Skeletal muscle tissue (tissue), 4 donors: ENCODE results near the gene CDH4. TPM values are rescaled to one million over a fixed set of nuclear protein-coding genes. Genes with fewer than 3 reads are reported as not detected.

Experiments used
- H3K27ac ChIP-seq: one replicate; pipeline ENCODE4 v1.7.0; 2013; ENCODE audit warnings: mild to moderate bottlenecking, low read depth, low read length, inconsistent platforms
- H3K27me3 ChIP-seq, 3 donors: one replicate each; pipeline ENCODE4 v1.7.0; 2013; ENCODE audit warnings: low read length in 3 of 3; ENCODE audit not compliant: control insufficient read depth in 3 of 3, insufficient read depth in 3 of 3
- H3K36me3 ChIP-seq, 3 donors: one replicate each; pipeline ENCODE4 v1.7.0; 2013; ENCODE audit warnings: low read length in 3 of 3; ENCODE audit not compliant: control insufficient read depth in 3 of 3, insufficient read depth in 3 of 3
- H3K4me1 ChIP-seq, 3 donors: one replicate each; pipeline ENCODE4 v1.7.0; 2013; ENCODE audit warnings: low read length in 3 of 3, mild to moderate bottlenecking in 3 of 3; ENCODE audit not compliant: control insufficient read depth in 3 of 3, insufficient read depth in 3 of 3
- H3K4me3 ChIP-seq, 3 donors: one replicate each; pipeline ENCODE4 v1.7.0; 2013; ENCODE audit warnings: low read length in 3 of 3
- H3K9ac ChIP-seq, 3 donors: one replicate each; pipeline ENCODE4 v1.7.0; 2013; ENCODE audit warnings: low read length in 3 of 3, mild to moderate bottlenecking in 3 of 3, moderate library complexity in 2 of 3, low read depth in 1 of 3
- H3K9me3 ChIP-seq, 3 donors: one replicate each; pipeline ENCODE4 v1.7.0; 2013; ENCODE audit warnings: low read length in 3 of 3; ENCODE audit not compliant: control insufficient read depth in 3 of 3
- total RNA-seq: library from RNA; depleted of rRNA; stranded (reverse); fragments of >200 nt; gene quantifications from one replicate; pipeline ENCODE4 v1.2.3, GENCODE V29; 2014
- donor health status: Osteomylitis.

Gene CDH4
- total RNA-seq, 1 donor from 2014 or later = 0.52 TPM

GRCh38 chr20:61442718-61443117 lies 190.7 kb downstream of the CDH4 start:
- Histone ChIP-seq H3K9ac (no peak overlapping the region), H3K4me1 (no peaks in the 10 kb centered on the region), H3K27ac (no peak overlapping the region), H3K9me3 (no peaks in the 10 kb centered on the region), H3K27me3 (peaks cover 0 to 6% (median 4%) of the 10 kb centered on the region in 3 donors), H3K4me3 (no peak overlapping the region), H3K36me3 (no peaks in the 10 kb centered on the region)

DNA sequence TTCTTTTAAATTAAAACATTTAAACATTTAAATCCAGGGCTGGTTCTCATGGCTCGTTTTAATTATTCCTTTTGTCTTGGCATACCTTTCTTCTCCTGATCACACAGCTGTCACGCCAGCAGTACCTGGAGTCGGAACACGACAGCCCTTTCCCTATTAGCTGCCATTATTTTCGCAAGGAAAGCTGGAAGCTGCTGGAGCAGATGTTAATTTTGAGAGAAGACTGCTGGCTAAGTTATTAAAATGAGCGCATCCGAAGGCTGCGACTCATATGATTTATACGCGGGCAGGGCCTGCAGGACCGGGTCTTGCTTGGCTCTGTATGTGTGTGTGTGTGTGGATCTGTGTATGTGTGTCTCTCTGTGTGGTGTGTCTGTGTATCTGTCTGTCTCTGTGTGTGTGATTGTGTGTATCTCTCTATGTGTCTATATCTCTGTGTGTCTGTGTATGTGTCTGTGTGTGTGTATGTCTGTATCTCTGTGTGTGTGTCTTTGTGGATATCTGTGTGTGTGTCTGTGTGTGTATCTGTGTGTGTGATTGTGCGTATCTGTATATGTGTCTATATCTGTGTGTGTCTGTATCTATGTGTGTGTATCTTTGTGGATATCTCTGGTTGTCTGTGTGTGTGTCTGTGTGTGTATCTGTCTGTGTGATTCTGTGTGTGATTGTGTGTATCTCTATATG lies 191.5 kb downstream of the CDH4 start:
- no peaks in the 10 kb centered on the region for H3K4me1 ChIP-seq
- no peaks in the 10 kb centered on the region for H3K36me3 ChIP-seq
- H3K4me3 ChIP-seq = no peak overlapping the region
- H3K9me3 ChIP-seq = no peaks in the 10 kb centered on the region
- H3K27ac ChIP-seq = no peak overlapping the region
- H3K9ac ChIP-seq = no peak overlapping the region
- H3K27me3 ChIP-seq = peaks cover 0 to 6% (median 4%) of the 10 kb centered on the region in 3 donors

- Histone ChIP-seq H3K9ac (no peak overlapping the region), H3K36me3 (no peaks in the 10 kb centered on the region), H3K27me3 (peaks cover 0 to 6% (median 3%) of the 10 kb centered on the region in 3 donors), H3K4me3 (no peak overlapping the region), H3K9me3 (no peaks in the 10 kb centered on the region), H3K27ac (no peak overlapping the region), H3K4me1 (no peaks in the 10 kb centered on the region)
Observed at GRCh38 chr20:61444637-61445036, 192.6 kb downstream of the CDH4 start.

DNA sequence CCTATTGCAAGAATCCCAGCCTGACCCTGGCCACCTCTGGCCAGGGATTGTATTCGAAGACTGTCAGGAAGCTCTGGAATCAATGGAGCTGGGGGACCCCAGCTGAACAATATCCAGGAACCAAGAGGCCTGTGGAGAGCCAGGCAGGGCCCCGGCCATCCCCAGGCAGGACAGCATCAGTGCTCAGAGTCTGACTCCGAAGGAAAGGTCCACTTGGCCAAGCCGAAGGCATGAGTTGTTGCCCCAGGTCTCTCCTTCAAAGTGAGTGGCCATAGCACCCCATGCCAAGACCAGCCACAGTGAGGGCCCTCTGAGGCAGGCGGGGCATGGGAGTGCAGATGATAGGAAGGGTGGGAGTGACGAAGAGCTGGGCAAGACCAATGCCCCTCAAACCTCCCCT lies 193.1 kb downstream of the CDH4 start:
- Histone ChIP-seq H3K4me1 (no peaks in the 10 kb centered on the region), H3K27ac (no peak overlapping the region), H3K4me3 (no peak overlapping the region), H3K9ac (no peak overlapping the region), H3K27me3 (peaks cover 0 to 6% (median 0%) of the 10 kb centered on the region in 3 donors), H3K9me3 (peaks cover 0 to 2% (median 0%) of the 10 kb centered on the region in 3 donors), H3K36me3 (no peaks in the 10 kb centered on the region)

DNA sequence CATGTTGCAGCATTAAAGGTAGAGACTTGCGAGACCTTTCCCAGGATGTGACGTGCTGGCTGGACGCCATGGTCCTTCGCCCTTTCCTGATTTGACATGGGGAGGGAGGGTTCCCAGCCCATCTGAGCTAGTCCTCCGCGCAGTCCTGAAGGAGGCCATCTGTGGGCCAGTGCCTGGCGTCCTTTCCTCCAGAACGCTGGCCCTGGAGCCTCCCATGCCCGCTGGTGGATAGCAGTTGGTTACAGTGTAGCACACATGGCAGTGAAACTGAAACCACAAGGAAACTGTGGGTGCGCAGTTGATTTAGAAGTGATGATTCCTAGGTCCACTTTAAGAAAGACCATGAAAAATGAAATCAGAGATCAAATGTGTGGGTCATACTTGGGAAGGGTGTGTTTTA lies 193.7 kb downstream of the CDH4 start:
- peaks cover 0 to 2% (median 0%) of the 10 kb centered on the region in 3 donors for H3K9me3 ChIP-seq
- H3K27me3 ChIP-seq = peaks cover 0 to 6% (median 0%) of the 10 kb centered on the region in 3 donors
- no peak overlapping the region for H3K9ac ChIP-seq
- H3K27ac ChIP-seq = no peak overlapping the region
- no peak overlapping the region for H3K4me3 ChIP-seq
- H3K36me3 ChIP-seq = no peaks in the 10 kb centered on the region
- no peaks in the 10 kb centered on the region for H3K4me1 ChIP-seq

- Histone ChIP-seq H3K9ac (no peak overlapping the region), H3K9me3 (peaks cover 0 to 2% (median 0%) of the 10 kb centered on the region in 3 donors), H3K27ac (no peak overlapping the region), H3K27me3 (peaks cover 0 to 6% (median 0%) of the 10 kb centered on the region in 3 donors), H3K4me1 (no peaks in the 10 kb centered on the region), H3K36me3 (no peaks in the 10 kb centered on the region), H3K4me3 (no peak overlapping the region)
Observed at GRCh38 chr20:61447952-61448351, 195.9 kb downstream of the CDH4 start.

GRCh38 chr20:61448386-61448785 lies 196.3 kb downstream of the CDH4 start:
- Histone ChIP-seq H3K9me3 (peaks cover 0 to 2% (median 0%) of the 10 kb centered on the region in 3 donors), H3K4me1 (no peaks in the 10 kb centered on the region), H3K27ac (no peak overlapping the region), H3K27me3 (peaks cover 0 to 5% (median 0%) of the 10 kb centered on the region in 3 donors), H3K9ac (no peak overlapping the region), H3K4me3 (no peak overlapping the region), H3K36me3 (no peaks in the 10 kb centered on the region)

DNA sequence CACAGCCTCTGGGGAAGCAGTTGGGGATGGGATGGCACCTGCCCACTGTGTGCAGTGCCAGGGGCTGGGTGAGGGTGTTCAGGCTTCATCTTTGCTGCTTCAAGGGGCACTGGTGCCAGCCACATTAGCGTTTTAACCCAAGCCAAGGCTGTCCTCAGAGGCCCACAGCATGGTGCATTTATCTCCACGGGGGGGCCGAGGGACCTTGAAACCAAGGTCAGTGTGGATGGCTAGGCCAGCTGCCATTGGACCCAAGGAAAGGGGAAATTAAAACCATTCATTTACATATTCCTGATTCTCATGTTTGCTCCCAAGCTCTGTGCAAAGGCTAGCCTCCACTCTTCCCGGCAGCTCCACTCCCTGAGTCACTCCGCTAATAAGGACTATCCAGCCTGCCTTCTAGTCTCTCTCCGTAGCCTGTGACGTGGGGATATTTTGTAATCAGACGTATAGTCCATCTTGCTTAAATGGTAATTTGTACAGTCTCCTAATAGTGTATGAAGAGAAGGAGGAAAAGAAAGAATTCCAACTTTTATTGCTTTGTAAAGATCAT lies 197.1 kb downstream of the CDH4 start:
- Histone ChIP-seq H3K4me3 (no peak overlapping the region), H3K9me3 (peaks cover 0 to 2% (median 0%) of the 10 kb centered on the region in 3 donors), H3K36me3 (no peaks in the 10 kb centered on the region), H3K27me3 (peaks cover 0 to 3% (median 0%) of the 10 kb centered on the region in 3 donors), H3K9ac (no peak overlapping the region), H3K4me1 (no peaks in the 10 kb centered on the region), H3K27ac (no peak overlapping the region)

DNA sequence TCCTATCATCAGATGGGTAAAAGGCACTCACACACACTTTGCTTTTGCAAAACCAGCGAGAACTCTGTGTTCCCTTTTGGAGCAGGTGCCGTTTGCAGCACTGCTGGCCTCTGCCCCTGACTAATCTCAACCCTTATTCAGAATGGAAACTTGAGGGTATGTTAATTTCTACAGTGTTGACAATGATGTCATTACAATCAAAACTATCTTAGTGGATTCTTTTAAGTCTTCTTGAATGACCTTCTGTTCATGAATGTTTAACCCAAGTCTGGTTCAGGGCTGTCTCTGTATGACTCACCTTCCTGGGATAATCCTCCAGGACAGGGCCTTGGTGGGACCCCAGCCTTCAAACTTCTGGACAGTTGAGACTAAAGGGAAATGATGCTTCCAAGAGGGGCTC lies 197.9 kb downstream of the CDH4 start:
- no peak overlapping the region for H3K27ac ChIP-seq
- H3K9me3 ChIP-seq = peaks cover 0 to 2% (median 0%) of the 10 kb centered on the region in 3 donors
- no peak overlapping the region for H3K4me3 ChIP-seq
- H3K27me3 ChIP-seq = no peaks in the 10 kb centered on the region
- H3K36me3 ChIP-seq = no peaks in the 10 kb centered on the region
- no peak overlapping the region for H3K9ac ChIP-seq
- no peaks in the 10 kb centered on the region for H3K4me1 ChIP-seq

GRCh38 chr20:61450549-61450948 lies 198.5 kb downstream of the CDH4 start:
- H3K36me3 ChIP-seq = no peaks in the 10 kb centered on the region
- H3K27ac ChIP-seq = no peak overlapping the region
- peaks cover 0 to 2% (median 0%) of the 10 kb centered on the region in 3 donors for H3K9me3 ChIP-seq
- H3K4me1 ChIP-seq = no peaks in the 10 kb centered on the region
- no peaks in the 10 kb centered on the region for H3K27me3 ChIP-seq
- H3K9ac ChIP-seq = no peak overlapping the region
- H3K4me3 ChIP-seq = no peak overlapping the region
